Right renal cortex interstitium (tissue), 3 donors: ENCODE measurements around the gene RNU6-1. TPM values are rescaled to one million over a fixed set of nuclear protein-coding genes. Genes with fewer than 3 reads are reported as not detected.

Experiments used
- DNase-seq, 3 donors: peaks; one replicate each; pipeline ENCODE4 v3.0.0-alpha.2; 2013; ENCODE audit warnings: low read depth in 3 of 3, low spot score in 2 of 3
- polyA plus RNA-seq, 3 donors: library from polyadenylated mRNA; unstranded; fragments of 120-200 nt; gene quantifications; one replicate each; pipeline ENCODE4 v1.2.1, GENCODE V29; 2013; ENCODE audit not compliant: insufficient read length in 3 of 3

Gene RNU6-1
- polyA plus RNA-seq, 3 donors: not detected

GRCh38 chr15:67834581-67835296 is 5.1 kb downstream of the RNU6-1 start:
- DNase-seq: no peak

- no peak for DNase-seq
These were observed 5.9 kb downstream of the RNU6-1 start for GRCh38 chr15:67833710-67834511.

GRCh38 chr15:67832897-67833709 is 6.7 kb downstream of the RNU6-1 start:
- DNase-seq: no peak

- DNase-seq: no peak
These were observed 7.8 kb downstream of the RNU6-1 start for GRCh38 chr15:67832031-67832551.

- no peak for DNase-seq
These were observed 8.5 kb downstream of the RNU6-1 start for GRCh38 chr15:67831363-67831762.

GRCh38 chr15:67829647-67830504 is 10.0 kb downstream of the RNU6-1 start:
- DNase-seq: no peak

GRCh38 chr15:67828969-67829646 is 10.7 kb downstream of the RNU6-1 start:
- no peak for DNase-seq

- DNase-seq: no peak
These were observed 11.4 kb downstream of the RNU6-1 start for GRCh38 chr15:67828278-67828968.

- no peak for DNase-seq
These were observed 12.1 kb downstream of the RNU6-1 start for GRCh38 chr15:67827562-67828277.

GRCh38 chr15:67826717-67827561 is 12.9 kb downstream of the RNU6-1 start:
- DNase-seq: no peak

GRCh38 chr15:67825881-67826716 is 13.7 kb downstream of the RNU6-1 start:
- no peak for DNase-seq

GRCh38 chr15:67824976-67825880 is 14.6 kb downstream of the RNU6-1 start, which contains the start of gene SKOR1:
SKOR1 (plus strand) TSS chr15:67825509; CDS start chr15:67825603, 94 bp downstream.
- DNase-seq: no peak

GRCh38 chr15:67824197-67824968 is 15.5 kb downstream of the RNU6-1 start:
- no peak for DNase-seq
